ENCODE measurements around the gene ZNF580.

Gene ZNF580

DNA sequence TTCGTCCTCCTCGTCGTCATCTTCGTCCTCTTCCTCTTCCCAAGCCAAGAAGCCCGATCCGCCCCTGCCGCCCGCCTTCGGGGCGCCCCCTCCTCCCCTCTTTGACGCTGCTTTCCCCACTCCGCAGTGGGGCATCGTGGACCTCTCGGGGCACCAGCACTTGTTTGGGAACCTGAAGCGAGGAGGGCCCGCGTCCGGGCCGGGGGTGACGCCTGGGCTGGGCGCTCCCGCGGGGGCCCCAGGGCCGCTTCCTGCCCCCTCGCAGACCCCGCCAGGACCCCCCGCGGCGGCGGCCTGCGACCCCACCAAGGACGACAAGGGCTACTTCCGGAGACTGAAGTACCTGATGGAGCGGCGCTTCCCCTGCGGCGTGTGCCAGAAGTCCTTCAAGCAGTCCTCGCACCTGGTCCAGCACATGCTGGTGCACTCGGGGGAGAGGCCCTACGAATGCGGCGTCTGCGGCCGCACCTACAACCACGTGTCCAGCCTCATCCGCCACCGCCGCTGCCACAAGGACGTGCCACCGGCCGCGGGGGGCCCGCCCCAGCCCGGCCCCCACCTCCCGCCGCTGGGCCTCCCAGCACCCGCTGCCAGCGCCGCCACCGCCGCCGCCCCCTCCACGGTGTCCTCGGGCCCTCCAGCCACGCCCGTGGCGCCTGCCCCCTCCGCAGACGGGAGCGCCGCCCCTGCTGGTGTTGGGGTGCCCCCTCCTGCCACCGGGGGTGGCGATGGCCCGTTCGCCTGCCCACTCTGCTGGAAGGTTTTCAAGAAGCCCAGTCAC is 26.7 kb upstream of the ZNF580 start:
- no peak for ATAC-seq
- TF ChIP-seq ARNTL (CRISPR knock-in tag; IDR thresholded peaks at IDR 0.05; ENCODE audit: borderline replicate concordance, low read depth) (no peak), ZFP3 (CRISPR knock-in tag; IDR thresholded peaks at IDR 0.05) (no peak), OSR1 (CRISPR knock-in tag; IDR thresholded peaks at IDR 0.05) (no peak), CSDC2 (CRISPR knock-in tag; IDR thresholded peaks at IDR 0.05) (no peak), ZNF565 (CRISPR knock-in tag; conservative IDR thresholded peaks at IDR 0.05; ENCODE audit: low read depth) (no peak), RARB (CRISPR knock-in tag; IDR thresholded peaks at IDR 0.05) (no peak), PPARA (CRISPR knock-in tag; IDR thresholded peaks at IDR 0.05; ENCODE audit: borderline replicate concordance) (no peak), ZNF70 (CRISPR knock-in tag; IDR thresholded peaks at IDR 0.05) (no peak), ISL1 (CRISPR knock-in tag; IDR thresholded peaks at IDR 0.05) (no peak), SNAI2 (CRISPR knock-in tag; IDR thresholded peaks at IDR 0.05) (no peak)
- TF ChIP-seq, protein P1, sequence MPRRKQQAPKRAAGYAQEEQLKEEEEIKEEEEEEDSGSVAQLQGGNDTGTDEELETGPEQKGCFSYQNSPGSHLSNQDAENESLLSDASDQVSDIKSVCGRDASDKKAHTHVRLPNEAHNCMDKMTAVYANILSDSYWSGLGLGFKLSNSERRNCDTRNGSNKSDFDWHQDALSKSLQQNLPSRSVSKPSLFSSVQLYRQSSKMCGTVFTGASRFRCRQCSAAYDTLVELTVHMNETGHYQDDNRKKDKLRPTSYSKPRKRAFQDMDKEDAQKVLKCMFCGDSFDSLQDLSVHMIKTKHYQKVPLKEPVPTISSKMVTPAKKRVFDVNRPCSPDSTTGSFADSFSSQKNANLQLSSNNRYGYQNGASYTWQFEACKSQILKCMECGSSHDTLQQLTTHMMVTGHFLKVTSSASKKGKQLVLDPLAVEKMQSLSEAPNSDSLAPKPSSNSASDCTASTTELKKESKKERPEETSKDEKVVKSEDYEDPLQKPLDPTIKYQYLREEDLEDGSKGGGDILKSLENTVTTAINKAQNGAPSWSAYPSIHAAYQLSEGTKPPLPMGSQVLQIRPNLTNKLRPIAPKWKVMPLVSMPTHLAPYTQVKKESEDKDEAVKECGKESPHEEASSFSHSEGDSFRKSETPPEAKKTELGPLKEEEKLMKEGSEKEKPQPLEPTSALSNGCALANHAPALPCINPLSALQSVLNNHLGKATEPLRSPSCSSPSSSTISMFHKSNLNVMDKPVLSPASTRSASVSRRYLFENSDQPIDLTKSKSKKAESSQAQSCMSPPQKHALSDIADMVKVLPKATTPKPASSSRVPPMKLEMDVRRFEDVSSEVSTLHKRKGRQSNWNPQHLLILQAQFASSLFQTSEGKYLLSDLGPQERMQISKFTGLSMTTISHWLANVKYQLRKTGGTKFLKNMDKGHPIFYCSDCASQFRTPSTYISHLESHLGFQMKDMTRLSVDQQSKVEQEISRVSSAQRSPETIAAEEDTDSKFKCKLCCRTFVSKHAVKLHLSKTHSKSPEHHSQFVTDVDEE (CRISPR knock-in tag; IDR thresholded peaks at IDR 0.05): no peak
- TF ChIP-seq, protein P2, sequence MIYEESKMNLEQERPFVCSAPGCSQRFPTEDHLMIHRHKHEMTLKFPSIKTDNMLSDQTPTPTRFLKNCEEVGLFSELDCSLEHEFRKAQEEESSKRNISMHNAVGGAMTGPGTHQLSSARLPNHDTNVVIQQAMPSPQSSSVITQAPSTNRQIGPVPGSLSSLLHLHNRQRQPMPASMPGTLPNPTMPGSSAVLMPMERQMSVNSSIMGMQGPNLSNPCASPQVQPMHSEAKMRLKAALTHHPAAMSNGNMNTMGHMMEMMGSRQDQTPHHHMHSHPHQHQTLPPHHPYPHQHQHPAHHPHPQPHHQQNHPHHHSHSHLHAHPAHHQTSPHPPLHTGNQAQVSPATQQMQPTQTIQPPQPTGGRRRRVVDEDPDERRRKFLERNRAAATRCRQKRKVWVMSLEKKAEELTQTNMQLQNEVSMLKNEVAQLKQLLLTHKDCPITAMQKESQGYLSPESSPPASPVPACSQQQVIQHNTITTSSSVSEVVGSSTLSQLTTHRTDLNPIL (CRISPR knock-in tag; IDR thresholded peaks at IDR 0.05; ENCODE audit: low read depth): no peak

DNA sequence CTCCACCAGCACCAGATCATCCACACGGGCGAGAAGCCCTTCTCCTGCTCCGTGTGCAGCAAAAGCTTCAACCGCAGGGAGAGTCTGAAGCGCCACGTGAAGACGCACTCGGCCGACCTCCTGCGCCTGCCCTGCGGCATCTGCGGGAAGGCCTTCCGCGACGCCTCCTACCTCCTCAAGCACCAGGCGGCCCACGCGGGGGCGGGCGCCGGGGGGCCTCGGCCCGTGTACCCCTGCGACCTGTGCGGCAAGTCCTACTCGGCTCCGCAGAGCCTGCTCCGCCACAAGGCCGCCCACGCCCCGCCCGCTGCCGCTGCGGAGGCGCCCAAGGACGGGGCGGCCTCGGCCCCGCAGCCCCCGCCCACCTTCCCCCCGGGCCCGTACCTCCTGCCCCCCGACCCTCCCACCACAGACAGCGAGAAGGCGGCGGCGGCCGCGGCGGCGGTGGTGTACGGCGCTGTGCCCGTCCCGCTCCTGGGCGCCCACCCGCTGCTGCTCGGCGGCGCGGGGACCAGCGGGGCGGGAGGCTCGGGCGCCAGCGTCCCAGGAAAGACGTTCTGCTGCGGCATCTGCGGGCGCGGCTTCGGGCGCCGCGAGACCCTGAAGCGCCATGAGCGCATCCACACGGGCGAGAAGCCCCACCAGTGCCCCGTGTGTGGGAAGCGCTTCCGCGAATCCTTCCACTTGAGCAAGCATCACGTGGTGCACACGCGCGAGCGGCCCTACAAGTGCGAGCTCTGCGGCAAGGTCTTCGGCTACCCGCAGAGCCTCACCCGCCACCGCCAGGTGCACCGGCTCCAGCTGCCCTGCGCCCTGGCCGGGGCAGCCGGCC is 25.9 kb upstream of the ZNF580 start:
- ATAC-seq: no peak
- TF ChIP-seq ZFP3 (CRISPR knock-in tag; IDR thresholded peaks at IDR 0.05) (no peak), ZC3H10 (CRISPR knock-in tag; IDR thresholded peaks at IDR 0.05) (no peak), TCF4 (CRISPR knock-in tag; IDR thresholded peaks at IDR 0.05; ENCODE audit: borderline replicate concordance) (no peak), ZNF8 (CRISPR knock-in tag; IDR thresholded peaks at IDR 0.05) (no peak), ZNF565 (CRISPR knock-in tag; conservative IDR thresholded peaks at IDR 0.05; ENCODE audit: low read depth) (no peak), SNAI2 (CRISPR knock-in tag; IDR thresholded peaks at IDR 0.05) (no peak), CSDC2 (CRISPR knock-in tag; IDR thresholded peaks at IDR 0.05) (no peak)
- TF ChIP-seq, protein P2 (CRISPR knock-in tag; IDR thresholded peaks at IDR 0.05; ENCODE audit: low read depth): no peak

DNA sequence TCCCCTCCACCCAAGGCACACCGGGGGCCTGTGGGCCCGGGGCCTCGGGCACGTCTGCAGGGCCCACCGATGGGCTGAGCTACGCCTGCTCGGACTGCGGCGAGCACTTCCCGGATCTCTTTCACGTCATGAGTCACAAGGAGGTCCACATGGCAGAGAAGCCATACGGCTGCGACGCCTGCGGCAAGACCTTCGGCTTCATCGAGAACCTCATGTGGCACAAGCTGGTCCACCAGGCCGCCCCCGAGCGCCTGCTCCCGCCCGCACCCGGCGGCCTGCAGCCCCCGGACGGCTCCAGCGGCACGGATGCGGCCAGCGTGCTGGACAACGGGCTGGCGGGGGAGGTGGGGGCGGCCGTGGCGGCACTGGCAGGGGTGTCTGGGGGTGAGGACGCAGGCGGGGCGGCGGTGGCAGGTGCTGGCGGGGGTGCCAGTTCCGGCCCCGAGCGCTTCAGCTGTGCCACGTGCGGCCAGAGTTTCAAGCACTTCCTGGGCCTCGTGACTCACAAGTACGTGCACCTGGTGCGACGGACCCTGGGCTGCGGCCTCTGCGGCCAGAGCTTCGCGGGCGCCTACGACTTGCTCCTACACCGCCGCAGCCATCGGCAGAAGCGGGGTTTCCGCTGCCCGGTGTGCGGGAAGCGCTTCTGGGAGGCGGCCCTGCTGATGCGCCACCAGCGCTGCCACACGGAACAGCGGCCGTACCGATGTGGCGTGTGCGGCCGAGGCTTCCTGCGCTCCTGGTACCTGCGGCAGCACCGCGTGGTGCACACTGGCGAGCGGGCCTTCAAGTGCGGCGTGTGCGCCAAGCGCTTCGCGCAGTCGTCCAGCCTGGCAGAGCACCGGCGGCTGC is 25.0 kb upstream of the ZNF580 start:
- TF ChIP-seq, protein P2 (CRISPR knock-in tag; IDR thresholded peaks at IDR 0.05; ENCODE audit: low read depth): no peak
- TF ChIP-seq ZFP30 (CRISPR knock-in tag; IDR thresholded peaks at IDR 0.05): no peak
- no peak for TF ChIP-seq ZNF70 (CRISPR knock-in tag; IDR thresholded peaks at IDR 0.05)
- TF ChIP-seq ZNF8 (CRISPR knock-in tag; IDR thresholded peaks at IDR 0.05): no peak
- no peak for TF ChIP-seq GLIS3 (CRISPR knock-in tag; IDR thresholded peaks at IDR 0.05)
- no peak for TF ChIP-seq ESRRG (CRISPR knock-in tag; IDR thresholded peaks at IDR 0.05)
- TF ChIP-seq PPARA (CRISPR knock-in tag; IDR thresholded peaks at IDR 0.05; ENCODE audit: borderline replicate concordance): no peak
- TF ChIP-seq RARB (CRISPR knock-in tag; IDR thresholded peaks at IDR 0.05): no peak
- TF ChIP-seq TCF4 (CRISPR knock-in tag; IDR thresholded peaks at IDR 0.05; ENCODE audit: borderline replicate concordance): no peak
- TF ChIP-seq OSR1 (CRISPR knock-in tag; IDR thresholded peaks at IDR 0.05): no peak
- TF ChIP-seq, protein P3, sequence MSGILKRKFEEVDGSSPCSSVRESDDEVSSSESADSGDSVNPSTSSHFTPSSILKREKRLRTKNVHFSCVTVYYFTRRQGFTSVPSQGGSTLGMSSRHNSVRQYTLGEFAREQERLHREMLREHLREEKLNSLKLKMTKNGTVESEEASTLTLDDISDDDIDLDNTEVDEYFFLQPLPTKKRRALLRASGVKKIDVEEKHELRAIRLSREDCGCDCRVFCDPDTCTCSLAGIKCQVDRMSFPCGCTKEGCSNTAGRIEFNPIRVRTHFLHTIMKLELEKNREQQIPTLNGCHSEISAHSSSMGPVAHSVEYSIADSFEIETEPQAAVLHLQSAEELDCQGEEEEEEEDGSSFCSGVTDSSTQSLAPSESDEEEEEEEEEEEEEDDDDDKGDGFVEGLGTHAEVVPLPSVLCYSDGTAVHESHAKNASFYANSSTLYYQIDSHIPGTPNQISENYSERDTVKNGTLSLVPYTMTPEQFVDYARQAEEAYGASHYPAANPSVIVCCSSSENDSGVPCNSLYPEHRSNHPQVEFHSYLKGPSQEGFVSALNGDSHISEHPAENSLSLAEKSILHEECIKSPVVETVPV (CRISPR knock-in tag; IDR thresholded peaks at IDR 0.05): no peak
- ATAC-seq: no peak
